T47D (cell line): ENCODE data around the gene PITPNM1.
"Not testable (repeated sequence)": the region's sequence is repeated elsewhere in the genome, so short reads cannot be mapped to it uniquely, and the experiment has no call there.

ENCODE experiments used
- DNase-seq, 2 experiments: peaks; one replicate each; pipeline versions ENCODE4 v3.0.0 to v3.0.0-alpha.2; 2011 to 2012; ENCODE audit warnings: low read depth in 1 of 2, low spot score in 1 of 2
- JUND ChIP-seq: IDR thresholded peaks from 2 replicates; pipeline ENCODE4 v1.6.1; 2012; ENCODE audit warnings: low read depth
- in situ Hi-C: cut with HindIII; loops from 2 replicates; pipeline ENCODE4 v1.10.0; 2016; ENCODE audit warnings: low sequenced_read_pairs, low pct_unique_long_range_greater_than_20kb

Gene PITPNM1

GRCh38 chr11:67520856-67521824, 16.0 kb upstream of the PITPNM1 start:
- in situ Hi-C loops: no loop called here
- TF ChIP-seq JUND: no peak
- peak in 1 of 2 experiments; percentile 43 for DNase-seq

- no peak for DNase-seq
- TF ChIP-seq JUND: no peak
- in situ Hi-C loops: no loop called here
Observed at GRCh38 chr11:67519726-67520125, 14.6 kb upstream of the PITPNM1 start.

GRCh38 chr11:67517784-67518552, 12.8 kb upstream of the PITPNM1 start:
- DNase-seq: no peak
- in situ Hi-C loops: no loop called here
- TF ChIP-seq JUND: no peak

GRCh38 chr11:67516806-67517205, 11.6 kb upstream of the PITPNM1 start:
- no peak for TF ChIP-seq JUND
- DNase-seq: no peak
- in situ Hi-C loops: no loop called here

GRCh38 chr11:67514116-67514515, 9.0 kb upstream of the PITPNM1 start:
- TF ChIP-seq JUND: no peak
- DNase-seq: no peak
- in situ Hi-C loops: no loop called here

GRCh38 chr11:67511558-67511957, 6.4 kb upstream of the PITPNM1 start:
- in situ Hi-C loops: not testable (repeated sequence)

GRCh38 chr11:67510023-67510345, 4.8 kb upstream of the PITPNM1 start:
- no peak for DNase-seq
- TF ChIP-seq JUND: no peak
- in situ Hi-C loops: no loop called here

More at GRCh38 chr11:67511558-67511957, 6.4 kb upstream of the PITPNM1 start:
- DNase-seq: not testable (repeated sequence)

- peak; percentile 97 for DNase-seq
- in situ Hi-C loops: no loop called here
- no peak for TF ChIP-seq JUND
Observed at GRCh38 chr11:67508486-67509121, 3.4 kb upstream of the PITPNM1 start.

- peak; percentile 99 to 100 for DNase-seq
- TF ChIP-seq JUND: no peak
- in situ Hi-C loops: no loop called here
Observed at GRCh38 chr11:67507864-67508485, 2.8 kb upstream of the PITPNM1 start, which contains the start of gene CDK2AP2. Gene CDK2AP2 (minus strand): TSS chr11:67508162. CDS start chr11:67508082, 80 bp downstream.

GRCh38 chr11:67507242-67507863, 2.2 kb upstream of the PITPNM1 start:
- in situ Hi-C loops: no loop called here
- no peak for TF ChIP-seq JUND
- DNase-seq: peak in 1 of 2 experiments; percentile 70

GRCh38 chr11:67506426-67507051, 1.4 kb upstream of the PITPNM1 start:
- no peak for DNase-seq
- in situ Hi-C loops: no loop called here
- no peak for TF ChIP-seq JUND
